Measurements from ENCODE around the gene NHLH1. TPM values are rescaled to one million over a fixed set of nuclear protein-coding genes. Genes with fewer than 3 reads are reported as not detected.

Gene NHLH1
- polyA plus RNA-seq, 1 experiment = 0.20 TPM

DNA sequence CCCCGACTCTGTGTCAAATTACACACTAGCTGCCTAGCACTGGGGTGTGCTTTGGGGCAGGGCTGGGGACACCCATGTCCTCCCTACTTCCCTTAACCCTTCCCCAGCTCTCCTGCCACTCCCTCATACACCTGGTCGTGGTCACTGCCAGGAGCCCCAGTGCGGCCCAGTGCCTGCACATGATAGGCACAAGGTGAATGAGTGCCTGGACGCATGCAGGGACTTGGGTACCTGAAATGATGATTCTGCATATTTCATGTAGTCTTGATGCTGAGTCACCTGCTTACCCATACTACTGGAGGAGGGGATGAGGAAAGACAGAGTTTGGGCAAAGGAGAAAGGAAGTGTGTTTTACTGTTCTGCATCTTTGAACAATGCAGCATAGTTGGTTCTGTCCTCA lies 32.0 kb downstream of the NHLH1 start:
- ChIA-PET POLR2A (no interaction called here), CTCF (interaction anchor here (1.1 to 1.6 kb wide), 2 partner anchors 11 to 22 kb away, joined by 3 read pairs; no protein-coding TSS in a partner anchor)
- TF ChIP-seq, protein P1, sequence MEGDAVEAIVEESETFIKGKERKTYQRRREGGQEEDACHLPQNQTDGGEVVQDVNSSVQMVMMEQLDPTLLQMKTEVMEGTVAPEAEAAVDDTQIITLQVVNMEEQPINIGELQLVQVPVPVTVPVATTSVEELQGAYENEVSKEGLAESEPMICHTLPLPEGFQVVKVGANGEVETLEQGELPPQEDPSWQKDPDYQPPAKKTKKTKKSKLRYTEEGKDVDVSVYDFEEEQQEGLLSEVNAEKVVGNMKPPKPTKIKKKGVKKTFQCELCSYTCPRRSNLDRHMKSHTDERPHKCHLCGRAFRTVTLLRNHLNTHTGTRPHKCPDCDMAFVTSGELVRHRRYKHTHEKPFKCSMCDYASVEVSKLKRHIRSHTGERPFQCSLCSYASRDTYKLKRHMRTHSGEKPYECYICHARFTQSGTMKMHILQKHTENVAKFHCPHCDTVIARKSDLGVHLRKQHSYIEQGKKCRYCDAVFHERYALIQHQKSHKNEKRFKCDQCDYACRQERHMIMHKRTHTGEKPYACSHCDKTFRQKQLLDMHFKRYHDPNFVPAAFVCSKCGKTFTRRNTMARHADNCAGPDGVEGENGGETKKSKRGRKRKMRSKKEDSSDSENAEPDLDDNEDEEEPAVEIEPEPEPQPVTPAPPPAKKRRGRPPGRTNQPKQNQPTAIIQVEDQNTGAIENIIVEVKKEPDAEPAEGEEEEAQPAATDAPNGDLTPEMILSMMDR (IDR thresholded peaks at IDR 0.05; ENCODE audit: insufficient read depth, low read depth, low read length) = no peak

DNA sequence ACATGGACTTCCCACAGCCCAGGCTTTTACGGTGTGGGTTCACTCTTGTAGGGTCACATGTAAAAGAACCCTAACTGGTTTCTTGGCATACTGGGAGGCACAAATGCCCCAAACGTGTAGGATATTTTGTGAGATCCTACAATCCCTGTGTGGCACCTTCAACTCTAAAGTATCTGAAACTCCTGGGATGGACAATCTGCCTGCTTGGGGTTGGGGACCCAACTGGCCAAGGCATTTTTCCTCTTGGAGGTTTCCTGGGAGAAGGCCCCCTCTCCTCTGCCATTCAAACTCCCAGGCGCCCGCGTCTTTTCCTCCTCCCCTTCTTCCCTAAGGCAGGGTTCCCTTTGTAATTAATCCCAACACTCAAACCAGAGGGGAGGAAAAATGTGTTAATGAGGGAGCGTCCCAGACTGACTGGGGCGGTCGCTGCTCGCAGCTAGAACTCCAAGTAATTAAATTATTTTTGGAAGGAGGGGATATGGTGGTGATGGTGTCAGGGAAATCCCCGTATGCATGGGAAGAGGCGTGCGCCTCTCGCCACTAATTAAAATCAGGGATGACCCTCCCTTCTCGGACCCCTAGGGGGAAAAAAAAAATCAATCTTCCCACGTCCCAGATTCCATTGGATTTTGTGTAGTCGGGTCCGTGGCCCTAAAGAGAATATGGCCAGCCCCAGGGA lies 32.8 kb downstream of the NHLH1 start:
- DNase-seq (ENCODE audit: low read depth) = no peak
- Histone ChIP-seq H3K4me3 (ENCODE audit: low read depth, low read length) (no peak overlapping the region), H3K36me3 (ENCODE audit: control insufficient read depth, insufficient read depth, low read length) (no peaks in the 10 kb centered on the region), H3K27me3 (ENCODE audit: control insufficient read depth, insufficient read depth, low read length) (peaks cover 29% of the 10 kb centered on the region)
- TF ChIP-seq, protein P1 (IDR thresholded peaks at IDR 0.05; ENCODE audit: insufficient read depth, low read depth, low read length) = no peak
- ChIA-PET POLR2A (no interaction called here), CTCF (no interaction called here)

More for the DNA sequence above, 32.0 kb downstream of the NHLH1 start:
- peaks cover 27% of the 10 kb centered on the region for H3K27me3 ChIP-seq (ENCODE audit: control insufficient read depth, insufficient read depth, low read length)
- H3K36me3 ChIP-seq (ENCODE audit: control insufficient read depth, insufficient read depth, low read length) = no peaks in the 10 kb centered on the region
- DNase-seq (ENCODE audit: low read depth) = no peak
- no peak overlapping the region for H3K4me3 ChIP-seq (ENCODE audit: low read depth, low read length)

DNA sequence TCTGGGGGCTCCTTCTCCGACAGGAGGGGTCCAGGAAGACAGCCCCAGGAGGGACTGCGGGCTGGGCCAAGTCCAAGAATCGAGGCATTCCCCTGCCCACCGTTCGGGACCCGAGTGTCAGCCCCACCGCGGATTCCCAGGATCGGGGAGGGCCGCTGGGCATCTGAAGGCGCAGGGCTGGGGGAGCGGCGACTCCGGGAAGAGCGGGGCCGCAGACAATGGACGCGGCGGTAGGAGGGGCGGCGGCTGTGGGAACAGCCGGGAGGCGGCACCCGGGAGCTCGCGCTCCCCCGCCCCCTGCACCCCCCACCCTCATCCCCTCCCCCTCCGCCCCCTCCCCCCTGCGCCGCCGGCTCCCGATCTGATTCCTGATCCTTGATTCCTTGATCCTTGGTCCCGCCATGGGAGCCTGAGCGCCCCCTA lies 33.4 kb downstream of the NHLH1 start, which contains the start of gene VANGL2:
Gene VANGL2, plus strand, starts transcription at position 342 of the 423 bp plus-strand sequence. CDS start 15,274 bp downstream, outside the sequence.
- H3K4me3 ChIP-seq (ENCODE audit: low read depth, low read length) = peak within 1 kb of the TSS; percentile 27
- ChIA-PET POLR2A (no interaction called here), CTCF (no interaction called here)
- no peak for DNase-seq (ENCODE audit: low read depth)
- no peaks in the 10 kb centered on the region for H3K36me3 ChIP-seq (ENCODE audit: control insufficient read depth, insufficient read depth, low read length)
- TF ChIP-seq, protein P1 (IDR thresholded peaks at IDR 0.05; ENCODE audit: insufficient read depth, low read depth, low read length) = no peak
- H3K27me3 ChIP-seq (ENCODE audit: control insufficient read depth, insufficient read depth, low read length) = peaks cover 29% of the 10 kb centered on the region

DNA sequence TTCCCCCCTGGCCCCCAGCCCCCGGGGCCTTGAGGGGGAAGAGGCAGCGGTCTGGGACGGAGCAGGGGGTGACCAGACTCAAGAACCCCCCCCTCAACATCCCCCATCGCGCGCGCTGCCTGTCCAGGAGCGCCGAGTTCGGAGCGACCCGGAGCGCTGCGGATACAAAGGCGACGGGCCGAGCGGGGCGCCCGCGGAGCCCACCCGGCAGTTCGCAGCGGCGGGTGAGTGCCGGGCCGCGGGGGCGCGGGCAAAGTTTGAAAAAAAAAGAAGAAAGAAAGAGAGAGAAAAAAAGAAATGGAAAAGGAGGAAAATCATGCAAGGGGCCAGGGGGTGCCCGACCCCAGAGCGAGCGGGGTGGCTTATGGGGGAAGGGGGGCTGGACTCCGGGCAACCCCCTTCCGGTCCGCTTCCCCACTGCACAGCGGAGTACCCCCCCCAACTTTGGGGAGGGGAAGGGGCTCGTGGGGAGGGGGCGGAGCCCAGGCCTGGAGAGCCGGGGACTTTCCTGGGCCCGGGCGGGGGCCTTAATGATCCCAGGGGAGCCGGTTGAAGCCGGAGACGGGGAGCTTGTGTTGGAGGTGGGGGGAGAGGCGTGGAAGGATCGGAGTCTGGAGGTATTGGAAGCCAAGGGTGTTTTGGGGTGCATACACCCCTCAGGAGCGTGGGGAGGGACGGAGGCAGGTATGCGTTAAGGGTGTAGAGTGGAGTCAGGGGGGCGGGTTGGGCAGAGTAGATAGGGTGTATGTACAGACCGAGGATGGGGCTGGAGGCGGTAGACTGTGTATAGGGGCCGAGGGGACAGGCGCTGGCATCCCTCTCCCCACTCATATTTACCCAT lies 34.0 kb downstream of the NHLH1 start:
- POLR2A ChIA-PET = no interaction called here
- H3K36me3 ChIP-seq (ENCODE audit: control insufficient read depth, insufficient read depth, low read length) = no peaks in the 10 kb centered on the region
- H3K27me3 ChIP-seq (ENCODE audit: control insufficient read depth, insufficient read depth, low read length) = peaks cover 29% of the 10 kb centered on the region
- no peak for DNase-seq (ENCODE audit: low read depth)
- TF ChIP-seq, protein P1 (IDR thresholded peaks at IDR 0.05; ENCODE audit: insufficient read depth, low read depth, low read length) = no peak
- CTCF ChIA-PET = no interaction called here
- peak overlapping the region; percentile 27 for H3K4me3 ChIP-seq (ENCODE audit: low read depth, low read length)

DNA sequence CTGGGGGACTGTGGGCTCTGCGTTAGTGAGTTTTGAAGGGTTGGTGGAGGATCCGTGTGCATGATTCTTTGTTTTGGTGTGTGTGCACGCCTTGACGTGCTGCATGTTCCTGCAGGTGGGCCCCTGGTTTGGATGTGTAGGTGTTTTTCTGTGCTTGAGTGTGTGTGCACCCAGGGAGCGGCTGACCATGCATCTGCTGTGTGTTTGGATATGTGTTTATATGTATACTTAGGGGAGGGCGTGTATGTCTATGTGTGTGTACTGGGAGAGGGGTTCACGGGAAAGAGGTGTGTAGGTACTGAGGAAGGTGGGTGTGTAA lies 34.6 kb downstream of the NHLH1 start:
- peaks cover 29% of the 10 kb centered on the region for H3K27me3 ChIP-seq (ENCODE audit: control insufficient read depth, insufficient read depth, low read length)
- ChIA-PET POLR2A (no interaction called here), CTCF (no interaction called here)
- no peak overlapping the region for H3K4me3 ChIP-seq (ENCODE audit: low read depth, low read length)
- DNase-seq (ENCODE audit: low read depth) = no peak
- TF ChIP-seq, protein P1 (IDR thresholded peaks at IDR 0.05; ENCODE audit: insufficient read depth, low read depth, low read length) = no peak
- H3K36me3 ChIP-seq (ENCODE audit: control insufficient read depth, insufficient read depth, low read length) = no peaks in the 10 kb centered on the region
